Fibroblast of villous mesenchyme (primary cell): ENCODE measurements around the gene INPP5A. TPM values are rescaled to one million over a fixed set of nuclear protein-coding genes. Genes with fewer than 3 reads are reported as not detected.

Experiments used
- DNase-seq: peaks from one replicate; pipeline ENCODE4 v3.0.0-alpha.2; 2010; ENCODE audit warnings: low read depth
- H3K4me3 ChIP-seq: 2 replicates; pipeline ENCODE4 v1.5.1; 2011; ENCODE audit warnings: low read depth, mild to moderate bottlenecking, low read length
- total RNA-seq: library from RNA; depleted of rRNA; stranded (reverse); fragments of >200 nt; gene quantifications from 2 replicates; pipeline ENCODE4 v1.2.3, GENCODE V29; 2012
- TF ChIP-seq, protein P1 (sequence below): IDR thresholded peaks from 2 replicates; pipeline ENCODE4 v1.5.1; 2012; ENCODE audit warnings: low read depth, mild to moderate bottlenecking, low read length; ENCODE audit not compliant: insufficient read depth

The INPP5A gene
- total RNA-seq, 1 donor: 33.2 TPM

DNA sequence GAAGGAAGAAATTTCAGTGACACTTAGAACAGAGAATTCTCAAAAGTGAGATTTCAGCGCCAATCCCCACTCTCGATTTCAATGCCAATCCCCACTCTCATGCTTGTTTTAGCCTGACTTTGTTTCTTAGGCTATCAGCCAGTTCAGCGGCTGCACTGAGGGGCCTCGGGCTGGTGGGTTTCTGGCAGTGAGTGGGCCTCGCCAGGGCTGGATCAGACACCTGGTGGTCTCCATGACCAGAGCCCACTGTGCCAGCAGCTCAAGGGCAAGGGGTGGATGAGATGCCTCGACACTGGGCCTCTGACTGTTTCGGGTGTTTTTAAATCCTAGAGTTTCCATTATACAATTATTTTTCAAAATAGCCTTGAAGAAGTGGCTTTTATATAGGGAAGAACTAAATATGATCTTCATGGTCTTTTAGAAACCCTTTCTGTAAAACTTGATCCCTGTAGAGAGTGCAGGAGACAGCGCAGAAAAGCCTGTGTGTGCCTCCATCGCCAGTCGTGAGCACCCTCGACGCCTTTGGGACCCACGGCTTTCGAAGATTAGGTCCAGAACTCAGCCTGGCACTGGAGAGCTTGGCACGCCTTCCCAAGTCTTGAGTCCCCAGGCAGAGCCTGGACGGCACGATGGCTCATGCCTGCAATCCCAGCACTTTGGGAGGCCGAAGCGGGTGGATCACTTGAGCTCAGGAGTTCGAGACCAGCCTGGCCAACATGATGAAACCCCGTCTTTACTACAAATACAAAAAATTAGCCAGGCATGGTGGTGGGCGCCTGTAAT, 76.2 kb downstream of the INPP5A start:
- TF ChIP-seq, protein P1, sequence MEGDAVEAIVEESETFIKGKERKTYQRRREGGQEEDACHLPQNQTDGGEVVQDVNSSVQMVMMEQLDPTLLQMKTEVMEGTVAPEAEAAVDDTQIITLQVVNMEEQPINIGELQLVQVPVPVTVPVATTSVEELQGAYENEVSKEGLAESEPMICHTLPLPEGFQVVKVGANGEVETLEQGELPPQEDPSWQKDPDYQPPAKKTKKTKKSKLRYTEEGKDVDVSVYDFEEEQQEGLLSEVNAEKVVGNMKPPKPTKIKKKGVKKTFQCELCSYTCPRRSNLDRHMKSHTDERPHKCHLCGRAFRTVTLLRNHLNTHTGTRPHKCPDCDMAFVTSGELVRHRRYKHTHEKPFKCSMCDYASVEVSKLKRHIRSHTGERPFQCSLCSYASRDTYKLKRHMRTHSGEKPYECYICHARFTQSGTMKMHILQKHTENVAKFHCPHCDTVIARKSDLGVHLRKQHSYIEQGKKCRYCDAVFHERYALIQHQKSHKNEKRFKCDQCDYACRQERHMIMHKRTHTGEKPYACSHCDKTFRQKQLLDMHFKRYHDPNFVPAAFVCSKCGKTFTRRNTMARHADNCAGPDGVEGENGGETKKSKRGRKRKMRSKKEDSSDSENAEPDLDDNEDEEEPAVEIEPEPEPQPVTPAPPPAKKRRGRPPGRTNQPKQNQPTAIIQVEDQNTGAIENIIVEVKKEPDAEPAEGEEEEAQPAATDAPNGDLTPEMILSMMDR: no peak
- DNase-seq: no peak

DNA sequence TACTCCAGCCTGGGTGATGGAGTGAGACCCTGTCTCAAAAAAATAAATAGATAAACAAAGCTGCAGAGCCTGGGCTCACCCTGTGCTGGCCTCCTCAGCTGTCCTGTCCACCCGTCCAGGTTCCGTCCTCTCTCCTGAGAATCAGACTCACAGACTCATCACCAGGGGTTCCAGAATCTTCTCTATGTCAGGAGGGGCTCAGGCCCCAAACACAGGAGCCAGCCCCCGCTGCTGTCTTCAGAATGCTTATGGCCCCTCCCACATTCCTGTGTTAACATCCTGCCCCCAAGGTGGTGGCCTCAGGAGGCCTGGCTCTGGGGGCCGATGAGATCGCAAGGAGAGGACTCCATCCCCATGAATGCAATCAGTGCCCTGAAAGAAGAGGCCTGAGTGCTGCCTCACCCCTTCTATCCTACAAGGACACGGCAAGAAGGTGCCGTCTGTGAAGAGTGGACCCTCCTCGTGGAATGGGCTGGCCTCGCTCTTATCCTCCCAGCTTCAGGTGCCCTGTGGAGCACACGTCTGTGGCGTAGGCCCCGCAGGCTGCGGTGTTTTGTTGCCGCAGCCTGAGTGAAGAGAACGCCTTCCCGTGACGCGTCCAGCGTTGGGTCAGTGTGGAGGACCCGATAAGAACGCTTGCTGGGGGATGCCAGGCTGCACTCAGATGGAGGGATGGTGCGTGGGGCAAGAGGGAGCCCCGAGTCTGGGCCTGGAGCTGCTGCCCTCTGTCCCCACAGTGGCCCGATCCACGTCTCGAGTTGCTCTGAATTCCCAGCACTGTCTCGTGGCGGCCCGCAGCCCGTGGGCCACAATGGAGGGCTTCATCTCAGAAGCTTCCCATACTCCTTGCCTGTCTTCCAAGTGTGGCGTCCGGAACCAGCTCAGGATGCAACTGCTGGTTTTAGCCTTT, 77.1 kb downstream of the INPP5A start:
- no peak overlapping the region for H3K4me3 ChIP-seq
- DNase-seq: no peak
- TF ChIP-seq, protein P1: no peak

More for the DNA sequence above, 76.2 kb downstream of the INPP5A start:
- no peak overlapping the region for H3K4me3 ChIP-seq

DNA sequence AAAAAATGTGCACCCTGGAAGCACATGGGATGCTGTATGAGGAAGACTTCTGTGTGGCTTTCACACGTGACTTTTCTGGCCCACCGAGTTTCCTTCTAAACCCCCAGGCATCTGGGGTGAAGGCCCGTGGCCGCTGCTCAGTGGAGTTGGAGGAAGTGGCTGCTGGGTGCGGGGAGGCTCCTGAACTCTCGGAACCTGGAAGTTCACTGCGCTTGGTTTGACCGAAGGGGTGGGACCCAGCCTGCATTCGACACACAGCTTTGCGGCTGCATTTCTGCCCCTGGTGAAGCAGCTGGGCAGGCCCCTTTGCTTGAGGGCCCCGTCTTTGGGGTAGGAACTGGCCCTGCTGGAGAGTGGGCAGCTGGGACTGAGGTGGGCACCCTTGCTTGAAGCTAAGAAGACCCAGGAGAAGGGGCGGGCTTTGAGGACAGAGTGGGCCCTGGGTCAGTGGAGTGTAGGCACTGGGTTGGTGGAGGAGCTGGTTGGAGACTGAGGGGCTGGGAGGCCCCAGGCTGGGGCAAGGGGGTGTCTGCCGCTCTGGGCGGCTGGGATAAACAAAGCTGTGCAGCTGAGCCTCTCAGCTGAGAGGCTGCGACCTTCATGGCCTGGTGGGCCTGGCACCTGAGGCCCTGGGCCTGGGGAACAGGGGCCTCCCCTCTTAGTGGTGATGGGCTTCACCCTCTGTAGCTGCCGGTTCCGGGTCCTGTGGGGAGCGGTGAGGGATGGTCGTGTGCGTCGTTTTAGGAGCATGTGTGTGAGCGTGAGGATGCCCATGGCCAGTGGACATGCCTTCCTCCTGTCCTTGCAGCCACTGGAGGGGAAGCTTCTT, 78.0 kb downstream of the INPP5A start:
- TF ChIP-seq, protein P1: no peak
- H3K4me3 ChIP-seq: no peak overlapping the region
- DNase-seq: no peak

GRCh38 chr10:132616170-132616995, 78.8 kb downstream of the INPP5A start:
- H3K4me3 ChIP-seq: no peak overlapping the region
- no peak for DNase-seq
- TF ChIP-seq, protein P1: no peak

GRCh38 chr10:132616996-132617736, 79.6 kb downstream of the INPP5A start:
- TF ChIP-seq, protein P1: no peak
- no peak for DNase-seq
- no peak overlapping the region for H3K4me3 ChIP-seq
